Stimulated activated CD8-positive, alpha-beta memory T cell treated with anti-CD3 and anti-CD28 coated beads, Interleukin-12 subunit alpha, Interleukin-12 subunit beta, amount 100 ng/mL, for 4 hours (primary cell): Measurements from ENCODE around the gene INTS7.
"Not testable (repeated sequence)": the region's sequence is repeated elsewhere in the genome, so short reads cannot be mapped to it uniquely, and the experiment has no call there.

Source experiments
- DNase-seq: peaks from one replicate; pipeline ENCODE4 v3.0.0-alpha.2; 2020; ENCODE audit warnings: low read depth

Gene INTS7

GRCh38 chr1:212035835-212036605, 663 bp upstream of the INTS7 start:
- no peak for DNase-seq

GRCh38 chr1:212034516-212035122, 738 bp downstream of the INTS7 start:
- no peak for DNase-seq

GRCh38 chr1:212030936-212031528, 4.3 kb downstream of the INTS7 start:
- DNase-seq = no peak

GRCh38 chr1:212027727-212028126, 7.6 kb downstream of the INTS7 start:
- not testable (repeated sequence) for DNase-seq

GRCh38 chr1:212024469-212025149, 10.7 kb downstream of the INTS7 start:
- DNase-seq = no peak

- not testable (repeated sequence) for DNase-seq
Measured at GRCh38 chr1:212022908-212023307, 12.4 kb downstream of the INTS7 start.

GRCh38 chr1:212021563-212021962, 13.8 kb downstream of the INTS7 start:
- DNase-seq = no peak

- no peak for DNase-seq
Measured at GRCh38 chr1:212020975-212021374, 14.4 kb downstream of the INTS7 start.

- no peak for DNase-seq
Measured at GRCh38 chr1:212013672-212014071, 21.7 kb downstream of the INTS7 start.

GRCh38 chr1:212012034-212012740, 23.2 kb downstream of the INTS7 start:
- DNase-seq = peak; percentile 17

- DNase-seq = no peak
Measured at GRCh38 chr1:212010004-212010403, 25.4 kb downstream of the INTS7 start.

- no peak for DNase-seq
Measured at GRCh38 chr1:212009561-212009960, 25.8 kb downstream of the INTS7 start.

GRCh38 chr1:212007886-212008285, 27.5 kb downstream of the INTS7 start:
- no peak for DNase-seq

- DNase-seq = no peak
Measured at GRCh38 chr1:212007178-212007577, 28.2 kb downstream of the INTS7 start.

- no peak for DNase-seq
Measured at GRCh38 chr1:212004895-212005608, 30.3 kb downstream of the INTS7 start.

GRCh38 chr1:212002536-212002935, 32.8 kb downstream of the INTS7 start:
- no peak for DNase-seq

- DNase-seq = not testable (repeated sequence)
Measured at GRCh38 chr1:211997426-211997825, 37.9 kb downstream of the INTS7 start.

- DNase-seq = no peak
Measured at GRCh38 chr1:211991695-211992094, 43.7 kb downstream of the INTS7 start.

GRCh38 chr1:211986628-211987254, 48.6 kb downstream of the INTS7 start:
- DNase-seq = no peak

GRCh38 chr1:211985556-211986264, 49.6 kb downstream of the INTS7 start:
- no peak for DNase-seq
